Activated naive CD4-positive, alpha-beta T cell treated with anti-CD3 and anti-CD28 coated beads, Interleukin-2, amount 50 U/mL, for 72 hours (primary cell): ENCODE data around the gene GRPEL1. TPM values are rescaled to one million over a fixed set of nuclear protein-coding genes. Genes with fewer than 3 reads are reported as not detected.

Experiments used
- ATAC-seq, 2 donors: fragments of 150-1000 bp; cut with Tn5 transposase; 2 replicates each; pipeline ENCODE4 v1.10.0; 2021; ENCODE audit warnings: mild to moderate bottlenecking in 2 of 2, moderate library complexity in 2 of 2
- DNase-seq, 2 donors: peaks; one replicate each; pipeline ENCODE4 v3.0.0; 2021 to 2022; ENCODE audit warnings: low spot score in 2 of 2
- H3K27ac Mint-ChIP-seq, 2 donors: one replicate each; pipeline ENCODE4 v1.8.0; 2022; ENCODE audit warnings: mild to moderate bottlenecking in 2 of 2, mixed read lengths in 2 of 2
- H3K36me3 Mint-ChIP-seq, 2 donors: one replicate each; pipeline ENCODE4 v1.8.0; 2022; ENCODE audit warnings: mixed read lengths in 2 of 2
- H3K9me3 Mint-ChIP-seq, 2 donors: one replicate each; pipeline ENCODE4 v1.8.0; 2022; ENCODE audit warnings: mixed read lengths in 2 of 2
- total RNA-seq, 2 donors: library from RNA; stranded (reverse); gene quantifications; one replicate each; pipeline ENCODE4 v1.2.3, GENCODE V29; 2022

GRPEL1 gene
- total RNA-seq, 2 donors from 2014 or later = 60.7 to 81.9 TPM

GRCh38 chr4:7009564-7009963 is 58.3 kb downstream of the GRPEL1 start:
- ATAC-seq = no peak
- Mint-ChIP-seq H3K36me3 (peaks cover 6 to 13% of the 10 kb centered on the region in 2 donors), H3K27ac (no peak overlapping the region), H3K9me3 (no peaks in the 10 kb centered on the region)
- DNase-seq = no peak

Other genes with a start within 250 kb of the GRPEL1 start
- 10 to 100 TPM; 21.3 to 38.2 TPM for gene TBC1D14, start 158.2 kb downstream of the GRPEL1 start, total RNA-seq
- 10 to 100 TPM; 11.8 to 12.7 TPM for gene TADA2B, start 24.7 kb downstream of the GRPEL1 start, total RNA-seq
- gene SORCS2, start 124.5 kb upstream of the GRPEL1 start, total RNA-seq = under 1 TPM in 1 of 2 donors, not detected in 1; 0.25 TPM